ENCODE measurements around the gene NPRL2.

Gene NPRL2

DNA sequence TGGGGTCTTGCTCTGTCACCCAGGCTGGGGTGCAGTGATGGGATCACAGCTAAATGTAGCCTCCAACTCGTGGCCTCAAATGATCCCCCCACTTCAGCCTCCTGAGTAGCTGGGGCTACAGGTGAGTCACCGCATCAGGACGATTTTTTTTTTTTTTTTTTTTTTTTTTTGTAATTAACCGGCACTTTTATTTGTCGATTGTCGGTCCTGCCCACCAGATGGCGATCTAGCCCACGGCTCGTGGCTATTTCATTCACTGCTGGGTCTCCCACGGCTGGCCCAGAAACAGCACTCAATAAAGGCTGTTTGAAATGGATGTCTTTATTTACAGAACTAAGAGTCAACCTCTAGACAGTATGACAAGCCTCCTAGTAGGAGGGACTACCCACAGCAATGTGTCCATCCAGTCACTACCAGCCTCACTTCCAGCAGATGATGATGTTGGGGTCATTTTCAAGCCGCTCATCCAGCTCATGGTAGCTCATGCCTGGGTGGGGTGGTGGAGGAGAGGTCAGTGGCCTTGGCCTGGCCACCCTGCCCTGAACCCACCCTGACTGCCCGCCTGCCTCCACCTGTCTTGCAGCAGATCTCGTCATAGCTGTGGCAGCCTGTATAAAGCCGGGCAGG is 3.3 kb downstream of the NPRL2 start:
- DNase-seq = peak; percentile 72

DNA sequence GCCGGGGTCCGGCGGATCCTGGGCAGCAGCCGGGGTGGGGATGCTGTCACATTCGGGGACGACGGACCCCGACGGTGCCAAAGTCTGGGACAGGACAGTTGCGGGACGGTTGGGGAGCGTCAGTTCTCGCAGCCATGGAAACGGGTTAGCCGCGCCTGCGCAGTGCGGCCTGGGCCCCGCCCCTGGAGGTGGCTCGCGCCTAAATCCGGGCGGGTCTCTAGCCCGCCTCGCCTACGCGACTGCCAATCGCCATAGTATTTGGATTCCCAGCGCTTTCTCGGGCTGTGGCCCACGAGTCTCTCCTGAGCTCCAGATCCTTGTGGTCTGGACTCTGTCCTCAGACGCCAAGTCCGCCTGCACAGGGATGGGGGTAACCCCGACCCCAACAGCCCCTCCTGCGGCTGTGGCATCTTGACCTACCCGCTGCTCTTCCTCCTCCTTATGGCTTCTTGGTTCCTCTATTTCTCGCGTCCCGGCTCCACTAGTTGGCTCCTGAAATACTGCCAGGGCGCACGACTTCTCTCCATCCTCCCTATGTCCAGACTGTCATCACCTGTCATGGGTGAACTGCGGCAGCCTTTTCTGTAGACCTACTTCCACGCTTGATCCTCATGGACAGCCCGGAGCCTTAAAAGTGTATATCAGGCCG is 4.9 kb downstream of the NPRL2 start, which contains the start of gene ZMYND10:
Gene ZMYND10 (minus strand): TSS at position 147 of the 649 bp plus-strand sequence. CDS start 153 bp downstream, outside the sequence.
- peak; percentile 64 for DNase-seq

DNA sequence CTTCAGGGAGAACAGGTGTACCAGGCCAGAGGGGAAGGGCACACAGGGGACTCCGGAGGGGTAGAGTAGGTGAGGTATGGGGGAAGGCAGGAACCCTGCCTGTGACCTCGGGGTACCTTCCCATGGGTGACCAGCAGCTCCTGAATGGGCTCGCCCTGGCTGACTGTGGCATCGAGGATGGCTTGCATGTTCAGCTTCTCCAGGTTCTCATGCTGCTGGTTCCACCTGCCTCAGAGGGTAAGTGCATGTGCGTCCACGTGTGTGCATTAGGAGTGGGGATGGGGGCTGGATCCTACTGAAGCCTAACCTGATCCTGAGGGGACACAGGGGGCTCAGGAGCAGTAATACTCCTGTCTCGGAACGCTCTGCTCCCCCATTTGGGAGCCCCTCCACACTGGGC is 5.6 kb downstream of the NPRL2 start:
- no peak for DNase-seq

DNA sequence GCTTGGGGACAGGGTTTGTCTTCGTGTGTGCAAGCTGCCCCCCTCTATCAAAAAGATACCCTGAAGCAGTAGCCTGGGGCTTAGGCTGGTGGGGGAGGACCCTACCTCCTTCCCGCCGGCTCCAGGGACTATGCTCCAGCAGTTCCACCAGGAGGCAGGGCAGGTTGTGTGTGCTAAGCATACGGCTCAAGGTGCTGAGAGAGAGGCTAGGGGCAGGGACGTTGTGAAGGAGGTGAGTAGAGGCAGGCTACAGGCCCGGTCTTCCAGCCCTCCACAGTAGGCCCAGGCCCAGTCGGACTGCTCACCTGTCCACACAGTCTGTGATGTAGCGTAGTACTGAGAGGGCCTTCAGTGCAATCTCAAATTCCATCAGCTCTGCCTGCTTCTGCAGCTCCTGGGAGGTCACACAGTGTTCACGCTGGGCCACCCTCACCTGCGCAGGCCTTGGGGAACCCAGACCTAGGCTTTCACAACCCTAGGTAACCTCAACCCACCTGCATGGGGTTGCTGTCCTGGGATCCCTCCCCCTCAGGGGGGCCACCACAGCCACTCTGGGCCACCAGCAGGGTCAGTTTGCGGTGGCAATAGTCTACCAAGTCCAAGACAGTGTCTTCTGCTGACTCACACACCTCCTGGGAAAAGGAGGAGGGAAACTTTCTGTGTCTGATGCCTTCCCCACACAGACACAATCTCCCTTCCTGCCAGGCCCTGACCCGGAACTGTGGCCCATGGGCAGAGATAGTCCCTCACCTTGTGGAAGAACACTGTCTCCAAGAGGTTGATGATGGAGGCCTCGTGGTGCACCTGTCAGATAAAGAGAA is 7.6 kb downstream of the NPRL2 start:
- DNase-seq = no peak

DNA sequence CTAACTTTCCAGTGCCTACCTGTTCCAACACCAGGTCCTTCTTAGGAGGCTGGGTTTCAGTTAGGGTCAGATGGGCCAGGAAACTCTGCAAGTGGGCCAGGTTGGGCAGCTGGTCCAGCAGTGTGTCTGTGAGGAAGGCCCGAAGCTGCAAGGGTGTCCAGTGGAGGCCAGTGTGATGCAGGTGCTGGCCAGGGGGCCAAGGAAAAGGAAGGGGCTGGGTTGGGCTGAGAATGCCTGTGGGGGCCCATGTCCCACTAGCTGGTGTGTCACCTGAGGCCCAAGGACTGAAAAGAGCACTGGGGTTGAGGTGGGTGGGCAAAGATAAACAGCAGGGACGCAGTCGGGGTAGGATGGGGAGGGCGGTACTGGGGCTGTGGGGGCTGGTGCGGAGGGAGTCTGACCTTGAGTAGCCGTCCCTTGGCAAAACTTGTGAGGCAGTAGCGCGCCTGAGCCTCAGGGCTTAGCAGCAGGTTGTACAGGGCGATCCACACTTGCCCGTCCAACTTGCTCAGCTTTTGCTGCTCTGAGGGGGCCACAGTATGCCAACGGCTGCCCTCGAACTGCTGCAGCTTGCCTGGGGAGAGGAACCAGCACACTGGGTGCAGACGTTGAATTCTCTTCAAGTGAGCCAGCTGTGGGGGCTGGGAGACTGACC is 8.5 kb downstream of the NPRL2 start:
- DNase-seq = no peak

DNA sequence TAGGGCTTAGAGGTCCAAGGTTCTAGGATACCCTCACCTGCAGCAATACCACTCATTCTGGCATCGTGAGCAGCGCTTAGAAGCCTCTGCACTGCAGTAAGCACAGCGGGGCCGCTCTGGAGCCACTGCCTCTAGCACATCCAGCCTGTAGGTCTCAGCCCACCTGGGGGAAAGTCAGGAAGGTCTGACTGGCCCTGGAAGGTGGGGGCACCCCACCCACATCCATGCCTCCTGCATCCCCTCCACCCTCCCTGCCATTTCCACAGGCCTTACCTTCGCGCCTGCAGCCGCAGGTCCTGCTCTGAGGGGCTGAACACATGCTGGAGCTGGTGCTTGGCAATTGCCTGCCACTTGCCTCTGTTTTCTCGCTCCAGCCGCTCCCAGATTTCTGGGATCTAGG is 9.0 kb downstream of the NPRL2 start:
- DNase-seq = no peak

DNA sequence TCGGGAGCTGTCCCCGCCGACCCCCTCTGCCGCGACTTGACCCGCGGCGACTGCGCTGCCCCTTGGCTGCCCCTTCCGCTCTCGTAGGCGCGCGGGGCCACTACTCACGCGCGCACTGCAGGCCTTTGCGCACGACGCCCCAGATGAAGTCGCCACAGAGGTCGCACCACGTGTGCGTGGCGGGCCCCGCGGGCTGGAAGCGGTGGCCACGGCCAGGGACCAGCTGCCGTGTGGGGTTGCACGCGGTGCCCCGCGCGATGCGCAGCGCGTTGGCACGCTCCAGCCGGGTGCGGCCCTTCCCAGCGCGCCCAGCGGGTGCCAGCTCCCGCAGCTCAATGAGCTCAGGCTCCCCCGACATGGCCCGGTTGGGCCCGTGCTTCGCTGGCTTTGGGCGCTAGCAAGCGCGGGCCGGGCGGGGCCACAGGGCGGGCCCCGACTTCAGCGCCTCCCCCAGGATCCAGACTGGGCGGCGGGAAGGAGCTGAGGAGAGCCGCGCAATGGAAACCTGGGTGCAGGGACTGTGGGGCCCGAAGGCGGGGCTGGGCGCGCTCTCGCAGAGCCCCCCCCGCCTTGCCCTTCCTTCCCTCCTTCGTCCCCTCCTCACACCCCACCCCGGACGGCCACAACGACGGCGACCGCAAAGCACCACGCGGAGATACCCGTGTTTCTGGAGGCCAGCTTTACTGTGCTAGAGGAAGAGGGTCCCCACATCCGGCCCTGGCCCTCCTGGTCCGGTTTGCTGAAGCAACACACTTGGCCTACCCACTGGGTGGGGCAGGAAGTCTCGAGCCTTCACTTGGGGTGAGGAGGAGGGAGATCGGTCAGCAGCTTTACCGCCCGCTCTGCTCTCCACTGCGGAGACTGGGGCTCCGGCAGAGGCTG is 9.9 kb downstream of the NPRL2 start, which contains the start of gene RASSF1:
Gene RASSF1 (minus strand): TSS at position 389 of the 882 bp plus-strand sequence. CDS start 31 bp downstream, at position 358.
- no peak for DNase-seq

DNA sequence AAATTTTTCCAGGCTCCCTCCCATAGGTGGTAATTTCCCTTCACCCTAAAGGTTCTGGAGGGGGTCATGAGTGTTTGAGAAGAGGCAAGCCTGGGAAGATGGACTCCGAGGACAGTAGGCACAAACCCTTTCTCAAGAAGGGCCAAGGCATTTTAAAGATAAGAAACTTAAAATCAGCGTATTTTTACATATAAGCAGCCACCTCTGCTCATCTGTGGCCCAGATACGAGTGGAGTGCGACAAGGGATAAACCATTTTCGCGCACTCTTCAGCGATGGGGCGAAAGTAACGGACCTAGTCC is 10.5 kb downstream of the NPRL2 start:
- no peak for DNase-seq

DNA sequence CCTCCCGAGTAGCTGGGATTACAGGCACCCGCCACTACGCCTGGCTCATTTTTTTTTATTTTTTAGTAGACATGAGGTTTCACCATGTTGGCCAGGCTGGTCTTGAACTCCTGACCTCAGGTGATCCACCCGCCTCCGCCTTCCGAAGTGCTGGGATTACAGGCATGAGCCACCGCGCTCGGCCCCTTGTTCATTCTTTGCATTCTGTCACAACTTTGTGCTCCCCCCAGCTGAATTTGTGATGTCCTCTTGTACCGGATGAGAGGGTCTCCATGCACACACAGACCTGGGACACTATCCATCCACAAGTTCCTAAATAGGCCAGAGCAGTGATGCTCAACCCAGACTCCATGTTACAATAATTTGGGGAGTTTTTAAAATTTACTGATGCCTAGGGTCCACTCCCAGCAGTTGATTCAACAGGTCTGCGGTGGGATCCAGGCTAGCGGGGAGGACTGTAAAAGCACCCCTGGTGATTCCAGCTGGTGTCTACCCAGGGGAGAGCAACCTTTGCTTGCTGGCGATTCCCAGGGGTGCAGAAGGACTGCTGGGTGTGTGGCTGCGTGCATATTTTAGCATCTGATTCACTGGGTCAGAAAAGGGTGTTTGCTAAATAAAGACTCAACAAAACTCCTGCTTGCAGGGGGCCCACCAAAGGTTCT is 11.0 kb downstream of the NPRL2 start:
- no peak for DNase-seq

DNA sequence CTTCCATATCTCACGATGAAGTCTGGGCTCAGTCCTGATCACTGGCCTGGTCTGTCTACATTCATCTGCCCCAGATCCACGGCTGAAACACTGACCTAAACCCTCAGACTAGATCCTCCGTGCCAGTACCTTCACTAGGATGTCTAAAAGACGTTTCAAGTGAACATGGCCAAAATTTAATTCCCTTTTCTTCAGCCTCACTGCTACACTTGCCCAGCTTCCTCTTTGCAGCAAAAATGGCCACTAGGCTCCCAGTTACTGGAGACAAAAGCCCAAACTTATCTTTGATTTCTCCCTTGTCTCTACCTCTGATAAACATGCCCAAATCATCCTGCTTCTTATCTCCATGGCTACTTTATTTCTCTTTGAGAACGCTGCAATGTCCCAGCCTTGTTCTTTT is 11.6 kb downstream of the NPRL2 start:
- no peak for DNase-seq

DNA sequence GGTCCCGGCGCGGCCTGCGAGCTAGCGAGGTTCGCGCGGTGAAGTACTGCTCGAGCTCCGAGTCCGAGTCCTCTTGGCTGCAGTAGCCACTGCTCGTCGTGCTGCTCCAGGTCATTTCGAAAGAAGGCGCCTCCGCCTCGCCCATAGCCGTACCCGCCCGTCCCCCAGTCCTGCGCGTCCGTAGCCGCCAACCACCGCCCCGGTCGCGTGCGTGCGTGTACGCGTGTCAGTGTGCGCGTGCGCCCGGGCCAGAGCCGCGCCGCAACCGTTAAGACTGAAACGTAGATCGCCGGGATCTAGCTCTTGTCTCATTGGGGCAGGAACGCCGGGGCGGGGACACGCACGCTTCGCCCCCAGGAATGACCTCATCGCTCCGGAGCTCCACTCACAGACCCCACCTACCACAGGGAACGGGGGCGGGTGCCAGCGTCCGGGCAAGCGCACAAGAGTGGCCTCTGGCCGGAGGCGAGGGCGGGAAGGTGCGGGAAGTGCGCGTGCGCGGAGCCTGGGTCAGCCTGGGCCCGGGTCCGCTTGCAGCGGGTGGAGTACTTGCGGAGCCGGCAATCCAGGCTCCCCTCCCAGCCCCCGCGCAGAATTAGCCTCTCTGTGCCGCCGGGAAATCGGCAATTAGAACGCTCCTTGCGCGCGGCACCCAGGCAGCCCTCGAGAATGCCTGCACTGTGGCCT is 13.3 kb downstream of the NPRL2 start:
- peak; percentile 98 for DNase-seq

DNA sequence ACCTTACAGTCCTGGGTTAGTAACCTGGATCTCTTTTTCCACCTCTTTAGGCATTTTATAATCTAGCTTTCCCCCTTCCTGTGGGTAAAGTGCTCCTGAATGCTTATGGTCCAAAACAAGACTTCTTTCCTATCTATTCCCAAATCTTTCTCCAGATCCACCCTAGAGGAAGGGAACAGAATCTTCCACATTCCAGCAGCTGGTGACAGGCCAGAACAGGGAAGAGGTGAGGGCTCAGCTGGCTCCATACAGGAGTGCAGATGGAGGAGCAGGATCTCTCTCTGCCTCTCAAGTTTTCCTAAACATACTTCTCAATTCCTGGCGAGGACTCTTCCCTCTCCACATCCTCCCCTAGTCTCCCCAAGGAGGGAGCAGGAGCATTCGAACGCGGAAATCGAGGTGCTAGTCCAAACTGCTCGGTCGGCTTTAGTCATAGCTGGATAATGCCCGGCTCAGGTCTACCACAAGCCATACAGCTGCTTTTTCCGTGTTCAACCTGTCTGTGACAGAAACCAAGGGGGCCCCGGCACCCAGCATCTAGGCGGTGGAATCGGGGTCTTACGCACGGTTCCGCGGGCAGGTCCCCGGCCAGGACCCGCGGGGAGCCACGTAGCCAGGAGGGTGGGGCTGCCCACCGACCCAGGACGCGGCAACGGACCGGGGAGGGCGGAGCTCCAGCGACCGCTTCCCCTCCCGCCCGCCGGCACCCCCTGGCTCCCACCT is 14.0 kb downstream of the NPRL2 start:
- no peak for DNase-seq

DNA sequence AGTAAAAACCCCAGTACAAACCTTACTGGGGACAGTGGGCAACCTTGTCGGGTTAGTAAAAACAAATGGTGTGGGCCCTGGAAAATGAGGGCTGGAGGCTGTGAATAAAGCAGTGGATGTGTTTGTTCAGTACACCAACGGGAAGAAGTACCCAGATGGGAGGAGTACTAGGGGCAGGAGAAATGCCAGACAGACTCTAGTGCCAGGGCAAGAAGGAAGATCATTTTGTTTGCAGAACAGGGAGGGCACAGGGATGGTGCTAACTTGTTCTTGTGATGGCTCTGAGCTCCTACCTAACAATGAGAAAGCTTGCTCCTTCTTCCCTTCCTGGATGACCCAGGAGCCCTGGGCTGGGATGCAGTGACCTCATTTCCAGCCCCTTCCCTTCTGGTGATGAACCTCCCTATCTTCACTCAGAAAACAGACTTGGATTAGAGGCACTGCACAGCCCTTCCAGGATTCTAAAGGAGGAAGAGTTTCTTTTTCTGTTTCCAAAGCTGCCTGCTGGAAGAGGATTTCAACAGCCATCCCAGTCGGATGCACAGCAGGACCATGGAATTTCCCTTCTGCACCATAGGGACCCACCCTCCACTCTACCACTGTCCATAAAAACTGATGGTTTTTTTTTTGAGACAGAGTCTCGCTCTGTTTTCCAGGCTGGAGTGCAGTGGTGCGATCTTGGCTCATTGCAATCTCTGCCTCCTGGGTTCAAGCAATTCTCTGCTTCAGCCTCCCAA is 16.1 kb downstream of the NPRL2 start:
- DNase-seq = no peak

DNA sequence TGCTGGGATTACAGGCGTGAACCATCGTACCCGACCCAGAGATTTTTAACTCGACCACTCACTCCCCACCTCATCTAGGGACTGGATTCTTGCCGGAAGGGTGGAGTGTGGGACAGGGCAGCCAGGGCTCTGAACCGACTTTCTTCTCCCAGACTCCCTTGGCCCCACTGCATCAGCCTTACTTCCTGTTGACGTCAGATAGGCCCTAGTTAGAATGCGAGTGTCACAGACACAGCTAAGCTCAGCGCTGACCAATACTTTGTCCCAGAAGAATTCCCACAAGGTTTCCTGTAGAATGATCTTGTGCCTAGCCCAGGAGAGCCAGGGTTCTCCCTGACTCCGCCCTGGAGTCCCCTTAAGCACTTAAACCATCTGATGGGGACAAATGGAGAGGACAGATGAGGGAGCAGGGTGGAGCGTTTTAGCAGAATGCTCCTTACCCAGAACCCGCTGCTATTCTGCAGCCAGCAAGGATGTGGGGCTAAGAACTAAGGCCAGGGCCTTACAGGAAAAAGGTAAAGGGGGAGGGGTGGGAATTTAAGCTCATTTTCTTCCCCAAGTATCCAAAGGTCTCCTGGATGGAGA is 16.7 kb downstream of the NPRL2 start:
- no peak for DNase-seq

DNA sequence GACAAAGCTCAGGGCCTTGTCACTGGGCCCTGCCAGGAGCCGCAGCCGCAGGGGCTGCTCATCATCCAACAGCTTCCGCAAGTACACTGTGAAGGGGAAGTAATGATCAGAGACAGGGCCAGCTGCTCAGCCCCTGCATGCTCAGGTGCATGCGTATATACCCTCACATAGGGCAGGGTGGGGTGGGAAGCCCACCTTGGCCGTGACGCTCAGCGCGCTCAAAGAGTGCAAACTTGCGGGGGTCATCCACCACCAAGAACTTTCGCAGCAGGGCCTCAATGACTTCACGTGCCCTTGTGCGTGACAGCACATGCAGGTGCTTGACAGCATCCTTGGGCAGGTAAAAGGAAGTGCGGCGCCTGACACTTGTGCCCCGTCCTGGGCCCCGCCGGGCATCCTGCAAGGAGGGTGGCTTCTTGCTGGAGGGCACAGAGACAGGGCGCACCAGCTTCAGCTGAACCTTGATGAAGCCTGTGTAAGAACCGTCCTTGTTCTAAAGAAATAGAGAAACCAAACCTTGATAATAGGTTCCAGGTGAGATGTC is 19.1 kb downstream of the NPRL2 start:
- no peak for DNase-seq

DNA sequence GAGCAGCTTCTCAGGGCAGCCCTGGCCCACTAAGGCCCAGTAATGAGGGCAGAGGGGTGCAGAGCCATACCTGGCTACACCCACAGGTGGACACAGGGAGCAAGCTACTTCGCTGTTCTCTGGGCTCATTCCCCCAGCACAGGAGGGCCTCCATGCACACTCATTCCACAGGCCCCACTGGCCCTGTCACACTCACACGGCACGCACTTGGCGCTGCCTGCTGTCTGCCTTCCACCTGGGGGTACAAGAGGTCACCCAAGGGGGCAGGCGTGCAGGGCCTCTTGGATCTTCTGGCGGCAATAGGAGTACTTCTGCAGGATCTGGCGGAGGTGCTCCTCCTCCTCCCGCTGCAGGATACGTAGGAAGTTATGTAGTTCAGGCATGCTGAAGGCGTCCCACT is 20.2 kb downstream of the NPRL2 start:
- DNase-seq = no peak

DNA sequence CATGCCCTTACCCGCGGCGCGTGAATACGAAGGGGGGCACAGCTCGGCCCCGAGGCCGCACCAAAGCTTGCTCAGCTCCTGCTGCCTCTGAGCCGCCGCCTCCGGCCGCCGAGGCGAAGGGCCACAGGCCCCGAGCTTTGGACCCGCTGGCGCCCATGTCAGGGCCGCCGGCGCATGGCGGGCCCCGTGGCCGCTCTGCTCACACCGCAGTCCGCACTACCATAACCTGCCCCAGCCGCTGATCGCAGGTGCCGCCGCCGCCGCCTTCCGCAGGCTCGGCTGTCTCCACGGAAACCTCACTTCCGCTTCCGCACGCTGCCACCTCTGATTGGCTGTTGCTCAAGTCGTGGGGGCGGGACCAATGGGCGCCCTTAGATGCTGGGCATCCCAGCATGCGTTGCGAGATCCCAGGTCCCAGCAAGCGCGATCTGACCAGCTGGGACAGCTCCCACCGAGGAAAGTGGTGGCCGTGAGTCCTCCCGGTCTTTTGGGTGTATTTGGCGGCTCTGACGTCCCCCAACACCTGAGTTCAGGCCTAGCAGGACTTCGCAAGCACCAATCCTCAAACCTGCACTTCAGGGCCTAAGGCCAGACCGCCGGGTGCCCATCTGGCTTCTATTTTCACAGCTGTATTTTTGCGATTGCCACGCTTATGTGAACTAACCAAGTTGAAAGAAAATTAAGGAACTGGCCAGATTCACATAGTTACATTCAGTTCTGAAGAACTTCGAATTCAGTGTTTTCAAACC is 22.5 kb downstream of the NPRL2 start, which contains the start of gene TUSC2:
Gene TUSC2 (minus strand): TSS at position 281 of the 749 bp plus-strand sequence. CDS start 124 bp downstream, at position 157.
- peak; percentile 96 for DNase-seq

DNA sequence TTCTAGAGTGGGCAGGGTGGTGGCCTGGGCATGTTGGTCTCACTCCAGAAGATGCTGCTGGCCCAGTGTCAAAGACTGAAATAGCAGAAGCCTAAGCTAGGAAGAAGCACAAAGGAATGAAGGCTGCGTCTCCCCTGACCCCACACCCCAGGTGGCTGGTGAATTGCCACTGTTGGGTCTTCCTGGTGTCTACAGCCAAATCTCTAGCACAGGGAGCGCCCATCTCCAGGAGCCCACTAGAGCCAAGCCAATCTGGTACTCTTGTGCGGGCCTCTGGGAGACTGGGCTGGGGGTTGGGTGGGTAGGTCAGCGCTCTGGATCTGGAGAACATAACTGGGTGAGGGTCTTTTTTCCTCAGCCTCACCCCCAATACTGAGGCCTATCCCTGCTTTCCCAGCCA is 23.4 kb downstream of the NPRL2 start:
- DNase-seq = no peak

All from NCI-H146 (cell line).